Upper lobe of left lung (tissue), 6 donors: ENCODE data around the gene CARS2. TPM values are rescaled to one million over a fixed set of nuclear protein-coding genes. Genes with fewer than 3 reads are reported as not detected.

Source experiments
- ATAC-seq, 2 donors: fragments of 200-7000 bp; cut with Tn5 transposase; one replicate each; pipeline ENCODE4 v1.9.1; 2022; ENCODE audit warnings: mild to moderate bottlenecking in 2 of 2, moderate library complexity in 2 of 2; ENCODE audit not compliant: low FRiP score in 2 of 2
- DNase-seq, 2 donors: peaks; one replicate each; pipeline ENCODE4 v3.0.0-alpha.2; 2019 to 2020
- H3K27ac ChIP-seq, 4 donors: fragments of 200-600 bp; sonication (generic); one replicate each; pipeline ENCODE4 v1.5.1; 2016 to 2019
- H3K27me3 ChIP-seq, 4 donors: fragments of 200-600 bp; sonication (generic); one replicate each; pipeline ENCODE4 v1.5.1; 2017 to 2019
- H3K36me3 ChIP-seq, 4 donors: fragments of 200-600 bp; sonication (generic); one replicate each; pipeline ENCODE4 v1.5.1; 2016 to 2019
- H3K4me1 ChIP-seq, 4 donors: fragments of 200-600 bp; sonication (generic); one replicate each; pipeline ENCODE4 v1.5.1; 2018 to 2019
- H3K4me3 ChIP-seq, 4 donors: fragments of 200-600 bp; sonication (generic); one replicate each; pipeline ENCODE4 v1.5.1; 2017 to 2019; ENCODE audit warnings: mild to moderate bottlenecking in 2 of 4, moderate library complexity in 1 of 4
- H3K9me3 ChIP-seq, 4 donors: fragments of 200-600 bp; sonication (generic); one replicate each; pipeline ENCODE4 v1.5.1; 2018 to 2019
- EP300 ChIP-seq, 4 donors: sonication (generic); formaldehyde crosslinking; IDR thresholded peaks; one replicate each; pipeline ENCODE4 v1.5.1; 2017; ENCODE audit warnings: antibody characterized with exemption in 4 of 4, control low read depth in 2 of 4
- POLR2A ChIP-seq, 4 donors: fragments of 450-650 bp; IDR thresholded peaks; one replicate each; pipeline ENCODE4 v1.5.1; 2016 to 2017; ENCODE audit warnings: antibody characterized with exemption in 4 of 4, mild to moderate bottlenecking in 2 of 4
- POLR2AphosphoS5 ChIP-seq, 2 donors: sonication (generic); formaldehyde crosslinking; IDR thresholded peaks; one replicate each; pipeline ENCODE4 v1.5.1; 2017; ENCODE audit warnings: antibody characterized with exemption in 2 of 2
- WGBS, 2 donors: methylation state at CpG; one replicate each; pipeline ENCODE4 v1.1.5; 2017 to 2018; 5-methylcytosine and 5-hydroxymethylcytosine counted together
- total RNA-seq, 6 donors: library from RNA; depleted of rRNA in 4 of 6; stranded (reverse); fragments of >200 nt in 4 of 6; gene quantifications; one replicate each; pipeline versions ENCODE4 v1.1.0 to v1.2.1, GENCODE V29; 2016 to 2021
- TF ChIP-seq, protein P1 (sequence below), 6 experiments: fragments of 450-650 bp in 4 of 6; fragments of 200-600 bp in 2 of 6; sonication (generic) in 2 of 6; IDR thresholded peaks; one replicate each; pipeline ENCODE4 v1.5.1; 2016 to 2019; ENCODE audit warnings: antibody characterized with exemption in 6 of 6
- donor health status: DM: no; HTN: no; CAD: no; lungs with moderate emphysema.
- donor health status: DM: no; HTN: yes; CAD: no; lungs with severe emphysema.

The CARS2 gene
- total RNA-seq, 6 donors from 2014 or later: 53.2 to 107 (median 63.0) TPM

GRCh38 chr13:110684388-110685056, 21.4 kb downstream of the CARS2 start:
- 78 to 89% methylated on average over 8 of the region's 8 CpGs for whole genome bisulfite sequencing, 2 donors
- Histone ChIP-seq H3K9me3 (no peaks in the 10 kb centered on the region), H3K36me3 (peaks cover 4 to 87% (median 52%) of the 10 kb centered on the region in 4 donors), H3K4me1 (no peaks in the 10 kb centered on the region), H3K4me3 (no peak overlapping the region), H3K27ac (no peak overlapping the region), H3K27me3 (no peaks in the 10 kb centered on the region)
- no peak for TF ChIP-seq POLR2A (IDR thresholded peaks at IDR 0.05)
- TF ChIP-seq EP300 (IDR thresholded peaks at IDR 0.05): no peak
- TF ChIP-seq, protein P1, sequence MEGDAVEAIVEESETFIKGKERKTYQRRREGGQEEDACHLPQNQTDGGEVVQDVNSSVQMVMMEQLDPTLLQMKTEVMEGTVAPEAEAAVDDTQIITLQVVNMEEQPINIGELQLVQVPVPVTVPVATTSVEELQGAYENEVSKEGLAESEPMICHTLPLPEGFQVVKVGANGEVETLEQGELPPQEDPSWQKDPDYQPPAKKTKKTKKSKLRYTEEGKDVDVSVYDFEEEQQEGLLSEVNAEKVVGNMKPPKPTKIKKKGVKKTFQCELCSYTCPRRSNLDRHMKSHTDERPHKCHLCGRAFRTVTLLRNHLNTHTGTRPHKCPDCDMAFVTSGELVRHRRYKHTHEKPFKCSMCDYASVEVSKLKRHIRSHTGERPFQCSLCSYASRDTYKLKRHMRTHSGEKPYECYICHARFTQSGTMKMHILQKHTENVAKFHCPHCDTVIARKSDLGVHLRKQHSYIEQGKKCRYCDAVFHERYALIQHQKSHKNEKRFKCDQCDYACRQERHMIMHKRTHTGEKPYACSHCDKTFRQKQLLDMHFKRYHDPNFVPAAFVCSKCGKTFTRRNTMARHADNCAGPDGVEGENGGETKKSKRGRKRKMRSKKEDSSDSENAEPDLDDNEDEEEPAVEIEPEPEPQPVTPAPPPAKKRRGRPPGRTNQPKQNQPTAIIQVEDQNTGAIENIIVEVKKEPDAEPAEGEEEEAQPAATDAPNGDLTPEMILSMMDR (IDR thresholded peaks at IDR 0.05): no peak
- TF ChIP-seq POLR2AphosphoS5 (IDR thresholded peaks at IDR 0.05): no peak
- DNase-seq: no peak
- ATAC-seq: no peak

DNA sequence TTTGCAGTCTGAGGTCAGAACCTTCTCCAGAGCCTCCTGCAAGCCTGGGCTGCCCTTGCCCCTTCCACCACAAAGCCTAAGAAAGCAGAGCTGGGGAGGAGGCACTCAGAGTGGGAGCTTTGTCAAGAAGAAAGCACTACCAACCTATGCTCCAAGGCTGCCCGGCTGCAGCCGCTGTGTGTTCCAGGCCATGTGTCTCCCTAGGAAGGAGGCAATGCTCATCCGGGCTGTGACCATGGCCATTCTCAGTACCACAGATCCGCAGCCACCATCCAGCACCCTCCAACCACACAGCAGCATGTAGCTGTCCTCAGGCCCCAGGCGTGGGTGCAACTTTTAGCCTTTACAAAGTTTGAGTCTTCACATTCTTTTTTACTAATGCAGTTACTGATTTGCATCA, 22.0 kb downstream of the CARS2 start:
- ATAC-seq (peak in 1 of 2 donors; percentile 6), DNase-seq (no peak)
- Histone ChIP-seq H3K9me3 (no peaks in the 10 kb centered on the region), H3K4me1 (no peaks in the 10 kb centered on the region), H3K4me3 (no peak overlapping the region), H3K36me3 (peaks cover 4 to 84% (median 54%) of the 10 kb centered on the region in 4 donors), H3K27ac (no peak overlapping the region), H3K27me3 (no peaks in the 10 kb centered on the region)
- TF ChIP-seq EP300 (IDR thresholded peaks at IDR 0.05) (no peak), POLR2A (IDR thresholded peaks at IDR 0.05) (no peak), POLR2AphosphoS5 (IDR thresholded peaks at IDR 0.05) (no peak)
- TF ChIP-seq, protein P1 (IDR thresholded peaks at IDR 0.05): no peak
- WGBS, 2 donors: 96 to 98% methylated on average over 5 of the region's 5 CpGs

- Histone ChIP-seq H3K9me3 (no peaks in the 10 kb centered on the region), H3K36me3 (peaks cover 4 to 84% (median 58%) of the 10 kb centered on the region in 4 donors), H3K27me3 (no peaks in the 10 kb centered on the region), H3K4me1 (no peaks in the 10 kb centered on the region), H3K4me3 (no peak overlapping the region), H3K27ac (no peak overlapping the region)
- no peak for TF ChIP-seq POLR2A (IDR thresholded peaks at IDR 0.05)
- TF ChIP-seq, protein P1 (IDR thresholded peaks at IDR 0.05): peak in 3 of 6 experiments; percentile 21 to 41 (median 41)
- 81 to 89% methylated on average over 5 of the region's 5 CpGs for WGBS, 2 donors
- no peak for DNase-seq
- peak in 1 of 2 donors; percentile 28 for ATAC-seq
Observed at GRCh38 chr13:110683203-110683883, 22.6 kb downstream of the CARS2 start.

DNA sequence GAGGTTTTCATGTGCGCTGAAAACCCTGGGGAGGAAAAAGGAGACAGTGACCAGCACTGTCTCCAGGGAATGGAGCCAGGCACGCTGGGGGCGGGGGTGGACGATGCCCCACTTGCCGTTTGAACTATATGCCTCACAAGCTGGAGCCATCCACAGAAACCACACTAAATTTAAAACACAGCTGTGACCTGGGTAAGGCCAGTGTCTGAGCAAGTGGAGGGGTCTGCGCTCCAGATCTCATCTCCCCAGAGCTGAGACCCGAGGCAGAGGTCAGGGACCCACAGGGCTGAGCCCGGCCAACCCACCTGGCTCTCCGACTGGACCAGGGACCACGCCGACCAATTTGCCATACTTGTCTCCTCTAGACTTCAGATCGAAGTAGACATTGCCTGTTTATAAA, 23.2 kb downstream of the CARS2 start:
- ATAC-seq (no peak), DNase-seq (no peak)
- Histone ChIP-seq H3K9me3 (no peaks in the 10 kb centered on the region), H3K4me1 (no peaks in the 10 kb centered on the region), H3K36me3 (peaks cover 7 to 84% (median 59%) of the 10 kb centered on the region in 4 donors), H3K27me3 (no peaks in the 10 kb centered on the region), H3K27ac (peak overlapping the region in 1 of 4 donors; percentile 7), H3K4me3 (no peak overlapping the region)
- 93 to 94% methylated on average over 12 of the region's 12 CpGs for WGBS, 2 donors
- TF ChIP-seq, protein P1 (IDR thresholded peaks at IDR 0.05): no peak
- TF ChIP-seq POLR2A (IDR thresholded peaks at IDR 0.05) (no peak), EP300 (IDR thresholded peaks at IDR 0.05) (no peak), POLR2AphosphoS5 (IDR thresholded peaks at IDR 0.05) (no peak)
